GM12872 (cell line): ENCODE data around the gene KRTAP1-3.

Source experiments
- CTCF ChIP-seq: IDR thresholded peaks from 3 replicates; pipeline ENCODE4 v1.5.1; 2011; ENCODE audit warnings: low read depth, mild to moderate bottlenecking, low read length, moderate library complexity; ENCODE audit not compliant: insufficient read depth

KRTAP1-3 gene

GRCh38 chr17:40992666-40993065 lies 42.0 kb downstream of the KRTAP1-3 start:
- TF ChIP-seq CTCF: no peak

GRCh38 chr17:40986920-40987319 lies 47.8 kb downstream of the KRTAP1-3 start:
- TF ChIP-seq CTCF: no peak

- no peak for TF ChIP-seq CTCF
Observed at GRCh38 chr17:40984226-40984625, 50.4 kb downstream of the KRTAP1-3 start, which contains the start of gene KRT40. Gene KRT40, minus strand, starts transcription at chr17:40984326. Its CDS starts 53 bp downstream, at chr17:40984273.
